HCT116 (cell line): Measurements from ENCODE around the gene CTBS. TPM values are rescaled to one million over a fixed set of nuclear protein-coding genes. Genes with fewer than 3 reads are reported as not detected.

ENCODE experiments used
- ATAC-seq: fragments of 200-7000 bp; cut with Tn5 transposase; 2 replicates; pipeline ENCODE4 v1.9.1; 2020; ENCODE audit warnings: mild to moderate bottlenecking, moderate library complexity
- Bru-seq: library from RNA; stranded (reverse); fragments of 400-500 nt; gene quantifications from one replicate; lab custom pipeline; 2021; lab: Mats Ljungman, UMichigan
- BruChase-seq, 2 experiments: library from RNA; stranded (reverse); fragments of 400-500 nt; gene quantifications; one replicate each; lab custom pipeline; 2021; lab: Mats Ljungman, UMichigan
- BruUV-seq: library from RNA; stranded (reverse); fragments of 400-500 nt; replicated peaks from 2 replicates; lab custom pipeline; 2021; lab: Mats Ljungman, UMichigan
- CTCF ChIA-PET: fragments of 300-600 bp; sonication (Branson Sonifier 250); formaldehyde crosslinking; loops from one replicate; lab custom pipeline; 2021; ENCODE audit warnings: antibody characterized with exemption; lab: Charles Lee
- POLR2A ChIA-PET: fragments of 300-600, 350-600 bp; sonication (Branson Sonifier 250); formaldehyde crosslinking; loops from one replicate; lab custom pipeline; 2021; ENCODE audit warnings: antibody characterized with exemption; lab: Charles Lee
- RAD21 ChIA-PET, 2 experiments: fragments of 300-600 bp; sonication (Branson Sonifier 250); formaldehyde crosslinking; loops; one replicate each; lab custom pipeline; 2023; ENCODE audit warnings: low total read pairs in 2 of 2; ENCODE audit not compliant: uncharacterized antibody in 2 of 2, unreplicated experiment in 2 of 2, low non-redundant PET in 1 of 2; lab: Charles Lee
- DNase-seq: peaks from one replicate; pipeline ENCODE4 v3.0.0-alpha.2; 2010; ENCODE audit warnings: low read depth, low spot score
- H2AFZ ChIP-seq: fragments of 200-600 bp; shearing (Covaris generic), sonication (generic); 2 replicates; pipeline ENCODE4 v1.6.1; 2017; ENCODE audit warnings: low read depth, mixed run types, mixed read lengths, antibody characterized with exemption, low read length; ENCODE audit not compliant: poor library complexity, severe bottlenecking
- H3K27ac ChIP-seq: 2 replicates; pipeline ENCODE4 v1.5.1; 2012; ENCODE audit warnings: low read depth, low read length
- H3K27me3 ChIP-seq: fragments of 200-600 bp; sonication (generic); 2 replicates; pipeline ENCODE4 v1.6.1; 2016; ENCODE audit warnings: mixed run types, low read length, mixed read lengths; ENCODE audit not compliant: insufficient read depth
- H3K36me3 ChIP-seq, 2 experiments: fragments of 200-500 bp in 1 of 2; fragments of 200-600 bp in 1 of 2; sonication (Bioruptor generic) in 1 of 2; sonication (generic) in 1 of 2; 2 replicates each; pipeline versions ENCODE4 v1.5.1 to v1.6.1; 2014 to 2016; ENCODE audit warnings: low read length in 2 of 2, inconsistent platforms in 1 of 2, mixed read lengths in 1 of 2, mixed run types in 1 of 2; ENCODE audit not compliant: insufficient read depth in 2 of 2, control insufficient read depth in 1 of 2
- H3K4me1 ChIP-seq, 2 experiments: fragments of 200-600 bp in 1 of 2; sonication (generic) in 1 of 2; 2 replicates each; pipeline versions ENCODE4 v1.5.1 to v1.6.1; 2012 to 2017; ENCODE audit warnings: low read length in 2 of 2, inconsistent platforms in 1 of 2, mild to moderate bottlenecking in 1 of 2, mixed read lengths in 1 of 2, mixed run types in 1 of 2, moderate library complexity in 1 of 2; ENCODE audit not compliant: insufficient read depth in 2 of 2, control insufficient read depth in 1 of 2
- H3K4me2 ChIP-seq: fragments of 200-600 bp; sonication (generic); 2 replicates; pipeline ENCODE4 v1.6.1; 2017; ENCODE audit warnings: mixed run types, low read length, mixed read lengths
- H3K4me3 ChIP-seq, 2 experiments: fragments of 200-600 bp in 1 of 2; sonication (generic) in 1 of 2; replicated peaks in 1 of 2; 2 replicates each; pipeline ENCODE4 v1.5.1; 2011 to 2016; ENCODE audit warnings: low read length in 2 of 2, control low read depth in 1 of 2, low read depth in 1 of 2, mild to moderate bottlenecking in 1 of 2, mixed read lengths in 1 of 2, mixed run types in 1 of 2
- H3K79me2 ChIP-seq: fragments of 200-600 bp; sonication (generic); 2 replicates; pipeline ENCODE4 v1.6.1; 2017; ENCODE audit warnings: mild to moderate bottlenecking, mixed run types, low read length, moderate library complexity, mixed read lengths; ENCODE audit not compliant: insufficient read depth
- H3K9ac ChIP-seq: fragments of 200-600 bp; sonication (generic); 2 replicates; pipeline ENCODE4 v1.6.1; 2016; ENCODE audit warnings: low read length, mixed read lengths
- H3K9me2 ChIP-seq: fragments of 200-600 bp; sonication (generic), shearing (Covaris generic); 2 replicates; pipeline ENCODE4 v1.6.1; 2017; ENCODE audit warnings: mixed run types, mild to moderate bottlenecking, moderate library complexity; ENCODE audit not compliant: insufficient read depth
- H3K9me3 ChIP-seq, 2 experiments: fragments of 200-500 bp in 1 of 2; fragments of 200-600 bp in 1 of 2; sonication (Bioruptor generic) in 1 of 2; sonication (generic) in 1 of 2; 2 replicates each; pipeline ENCODE4 v1.6.1; 2014 to 2017; ENCODE audit warnings: low read length in 2 of 2, mixed read lengths in 2 of 2, inconsistent platforms in 1 of 2, low read depth in 1 of 2, mild to moderate bottlenecking in 1 of 2, mixed run types in 1 of 2, moderate library complexity in 1 of 2; ENCODE audit not compliant: control insufficient read depth in 1 of 2, insufficient read depth in 1 of 2
- H4K20me1 ChIP-seq: fragments of 200-600 bp; sonication (generic), shearing (Covaris generic); 2 replicates; pipeline ENCODE4 v1.6.1; 2017; ENCODE audit warnings: mixed run types, mild to moderate bottlenecking, moderate library complexity; ENCODE audit not compliant: insufficient read depth
- CBX3 ChIP-seq: IDR thresholded peaks from 2 replicates; pipeline ENCODE4 v1.6.1; 2012; ENCODE audit warnings: low read depth
- CEBPB ChIP-seq: IDR thresholded peaks from 2 replicates; pipeline ENCODE4 v1.6.1; 2012; ENCODE audit warnings: low read depth
- EGR1 ChIP-seq: IDR thresholded peaks from 2 replicates; pipeline ENCODE4 v1.6.1; 2012; ENCODE audit warnings: low read depth
- FOSL1 ChIP-seq: IDR thresholded peaks from 2 replicates; pipeline ENCODE4 v1.6.1; 2012; ENCODE audit warnings: low read depth
- JUND ChIP-seq: IDR thresholded peaks from 2 replicates; pipeline ENCODE4 v1.6.1; 2012
- MAX ChIP-seq: IDR thresholded peaks from 2 replicates; pipeline ENCODE4 v1.6.1; 2012
- POLR2A ChIP-seq: IDR thresholded peaks from 2 replicates; pipeline ENCODE4 v1.7.0; 2011; ENCODE audit warnings: borderline replicate concordance; ENCODE audit not compliant: insufficient read depth, insufficient read length; ENCODE audit errors: extremely low read depth
- POLR2AphosphoS5 ChIP-seq: IDR thresholded peaks from 2 replicates; pipeline ENCODE4 v1.6.1; 2011; ENCODE audit warnings: mild to moderate bottlenecking, low read depth, low read length, moderate library complexity
- REST ChIP-seq: IDR thresholded peaks from 2 replicates; pipeline ENCODE4 v1.6.1; 2012; ENCODE audit warnings: low read depth
- SIN3A ChIP-seq: IDR thresholded peaks from 2 replicates; pipeline ENCODE4 v1.6.1; 2012; ENCODE audit warnings: low read depth
- SP1 ChIP-seq: IDR thresholded peaks from 2 replicates; pipeline ENCODE4 v1.6.1; 2012; ENCODE audit warnings: low read depth
- SRF ChIP-seq: IDR thresholded peaks from 2 replicates; pipeline ENCODE4 v1.6.1; 2012; ENCODE audit warnings: low read depth
- YY1 ChIP-seq: IDR thresholded peaks from 2 replicates; pipeline ENCODE4 v1.6.1; 2011; ENCODE audit warnings: low read length, low read depth, moderate library complexity, mild to moderate bottlenecking; ENCODE audit not compliant: insufficient replicate concordance; ENCODE audit errors: extremely low read depth
- ZFX ChIP-seq: fragments of 450-650 bp; IDR thresholded peaks from 2 replicates; pipeline ENCODE4 v1.6.1; 2017
- intact Hi-C: fragments of 100-400 bp; cut with micrococcal nuclease; formaldehyde crosslinking; loops from 2 replicates; pipeline ENCODE4 v1.10.0; 2022
- long read RNA-seq: library from polyadenylated mRNA; unstranded; transcript quantifications from one replicate; pipeline ENCODE4 v2.0.0, GENCODE V29; 2021; ENCODE audit not compliant: unreplicated experiment
- polyA plus RNA-seq: library from polyadenylated mRNA; unstranded; fragments of >200 nt; gene quantifications from 2 replicates; pipeline ENCODE4 v1.2.1, GENCODE V29; 2012; ENCODE audit warnings: missing spikeins
- total RNA-seq: library from RNA; stranded (reverse); gene quantifications from one replicate; pipeline ENCODE4 v1.2.1, GENCODE V29; 2021; ENCODE audit not compliant: unreplicated experiment

The CTBS gene, protein sequence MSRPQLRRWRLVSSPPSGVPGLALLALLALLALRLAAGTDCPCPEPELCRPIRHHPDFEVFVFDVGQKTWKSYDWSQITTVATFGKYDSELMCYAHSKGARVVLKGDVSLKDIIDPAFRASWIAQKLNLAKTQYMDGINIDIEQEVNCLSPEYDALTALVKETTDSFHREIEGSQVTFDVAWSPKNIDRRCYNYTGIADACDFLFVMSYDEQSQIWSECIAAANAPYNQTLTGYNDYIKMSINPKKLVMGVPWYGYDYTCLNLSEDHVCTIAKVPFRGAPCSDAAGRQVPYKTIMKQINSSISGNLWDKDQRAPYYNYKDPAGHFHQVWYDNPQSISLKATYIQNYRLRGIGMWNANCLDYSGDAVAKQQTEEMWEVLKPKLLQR
- total RNA-seq (19.5 TPM), Bru-seq, nascent RNA (percentile 94 among the genes with signal in this experiment), BruChase-seq, experiment 1, labeled RNA remaining after a 6-hour chase (percentile 83 among the genes with signal in this experiment), BruChase-seq, experiment 2, labeled RNA remaining after a 2-hour chase (percentile 78 among the genes with signal in this experiment)
- 8.2 and 9.9 TPM in 2 replicates for polyA plus RNA-seq
- long read RNA-seq, full-length matches to known transcripts: 45 of 74 reads
- long read RNA-seq, partial matches to known transcripts: 19 of 74 reads
- long read RNA-seq, other reads (novel, unspliced or antisense): 10 of 74 reads

- TF ChIP-seq JUND (peak; percentile 12; the same call in 1 of the 2 replicates), YY1 (no peak), CEBPB (no peak), FOSL1 (no peak), POLR2A (peak; percentile 84), MAX (0 out of 2 replicates have a peak, but pooled peaks have one; percentile 43), EGR1 (peak; percentile 33; the same call in 1 of the 2 replicates), SIN3A (peak; percentile 85), SRF (no peak), POLR2AphosphoS5 (peak; percentile 97), SP1 (peak; percentile 33; the same call in 1 of the 2 replicates), ZFX (peak; percentile 73), REST (no peak), CBX3 (0 out of 2 replicates have a peak, but pooled peaks have one; percentile 12)
- Histone ChIP-seq H3K36me3 (peaks cover under 1 to 8% of the 10 kb centered on the region in 2 experiments), H3K4me3 (peak within 1 kb of the TSS; percentile 66 to 92), H3K27me3 (no peaks in the 10 kb centered on the region), H3K79me2 (peaks cover 27% of the 10 kb centered on the region), H2AFZ (peak within 1 kb of the TSS; percentile 47), H3K4me1 (peaks cover 14 to 44% of the 10 kb centered on the region in 2 experiments), H3K4me2 (peak within 1 kb of the TSS; percentile 79), H4K20me1 (no peaks in the 10 kb centered on the region), H3K9me3 (no peaks in the 10 kb centered on the region), H3K9ac (peak within 1 kb of the TSS; percentile 94), H3K27ac (peak within 1 kb of the TSS; percentile 98), H3K9me2 (no peaks in the 10 kb centered on the region; the same call in 1 of the 2 replicates)
- POLR2A ChIA-PET: interaction anchor here (0.6 to 2.3 kb wide), 14 partner anchors 9 to 620 kb away, joined by 3 to 16 read pairs (median 3); partner anchors contain the start of genes GNG5, PRKACB and SPATA1
- ATAC-seq (peak; percentile 93), DNase-seq (peak; percentile 53)
- BruUV-seq: no TSS peak
- intact Hi-C loops: loop anchor here (2.0 kb wide), 1 partner anchor 67 kb away; the partner anchor contains the start of genes GNG5 and SPATA1
- CTCF ChIA-PET: interaction anchor here (1.3 to 1.6 kb wide), 2 partner anchors 30 to 433 kb away, joined by 3 to 5 read pairs; no protein-coding TSS in a partner anchor
- RAD21 ChIA-PET: no interaction called here
Observed at GRCh38 chr1:84573967-84574842, at the start of gene CTBS. CTBS (minus strand) TSS chr1:84574440; CDS start chr1:84574415, 25 bp downstream.
